OCI-LY1 (cell line): Measurements from ENCODE around the gene C1orf159.

Experiments used
- EZH2 ChIP-seq: fragments of 200-600 bp; sonication (generic), shearing (Covaris generic); IDR thresholded peaks from 2 replicates; pipeline ENCODE4 v1.8.0; 2017; ENCODE audit warnings: borderline replicate concordance, mixed run types, mild to moderate bottlenecking, antibody characterized with exemption, low read length, moderate library complexity, mixed read lengths
- TF ChIP-seq, protein P1 (sequence below): fragments of 200-600 bp; sonication (generic), shearing (Covaris generic); IDR thresholded peaks from 2 replicates; pipeline ENCODE4 v1.5.1; 2017; ENCODE audit warnings: mild to moderate bottlenecking, antibody characterized with exemption, low read length, moderate library complexity, mixed read lengths

- TF ChIP-seq EZH2: no peak
- TF ChIP-seq, protein P1, sequence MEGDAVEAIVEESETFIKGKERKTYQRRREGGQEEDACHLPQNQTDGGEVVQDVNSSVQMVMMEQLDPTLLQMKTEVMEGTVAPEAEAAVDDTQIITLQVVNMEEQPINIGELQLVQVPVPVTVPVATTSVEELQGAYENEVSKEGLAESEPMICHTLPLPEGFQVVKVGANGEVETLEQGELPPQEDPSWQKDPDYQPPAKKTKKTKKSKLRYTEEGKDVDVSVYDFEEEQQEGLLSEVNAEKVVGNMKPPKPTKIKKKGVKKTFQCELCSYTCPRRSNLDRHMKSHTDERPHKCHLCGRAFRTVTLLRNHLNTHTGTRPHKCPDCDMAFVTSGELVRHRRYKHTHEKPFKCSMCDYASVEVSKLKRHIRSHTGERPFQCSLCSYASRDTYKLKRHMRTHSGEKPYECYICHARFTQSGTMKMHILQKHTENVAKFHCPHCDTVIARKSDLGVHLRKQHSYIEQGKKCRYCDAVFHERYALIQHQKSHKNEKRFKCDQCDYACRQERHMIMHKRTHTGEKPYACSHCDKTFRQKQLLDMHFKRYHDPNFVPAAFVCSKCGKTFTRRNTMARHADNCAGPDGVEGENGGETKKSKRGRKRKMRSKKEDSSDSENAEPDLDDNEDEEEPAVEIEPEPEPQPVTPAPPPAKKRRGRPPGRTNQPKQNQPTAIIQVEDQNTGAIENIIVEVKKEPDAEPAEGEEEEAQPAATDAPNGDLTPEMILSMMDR: no peak
Measured at GRCh38 chr1:1065265-1065939, 50.5 kb downstream of the C1orf159 start.
